Heart right ventricle (tissue), 16 donors: ENCODE measurements around the gene PDZD8. TPM values are rescaled to one million over a fixed set of nuclear protein-coding genes. Genes with fewer than 3 reads are reported as not detected.

Experiments
- ATAC-seq, 8 donors: fragments of 200-7000 bp; cut with Tn5 transposase; one replicate each; pipeline ENCODE4 v1.9.1; 2020; ENCODE audit warnings: mild to moderate bottlenecking in 8 of 8, moderate library complexity in 8 of 8, moderate number of reproducible peaks in 1 of 8
- DNase-seq, 2 donors: peaks; one replicate each; pipeline ENCODE4 v3.0.0-alpha.2; 2020
- H3K27ac ChIP-seq, 10 donors: fragments of 200-600 bp; sonication (generic) in 2 of 10; one replicate each; pipeline versions ENCODE4 v1.5.0 to v1.8.0; 2020 to 2022; ENCODE audit warnings: mild to moderate bottlenecking in 3 of 10
- H3K27me3 ChIP-seq, 7 donors: fragments of 200-600 bp; one replicate each; pipeline ENCODE4 v1.8.0; 2021 to 2022; ENCODE audit warnings: mild to moderate bottlenecking in 2 of 7
- H3K36me3 ChIP-seq, 9 donors: fragments of 200-600 bp; sonication (generic) in 1 of 9; one replicate each; pipeline versions ENCODE4 v1.5.0 to v1.8.0; 2020 to 2022; ENCODE audit warnings: mild to moderate bottlenecking in 2 of 9
- H3K4me1 ChIP-seq, 9 donors: fragments of 200-600 bp; sonication (generic) in 1 of 9; one replicate each; pipeline versions ENCODE4 v1.5.0 to v1.8.0; 2020 to 2022; ENCODE audit warnings: mild to moderate bottlenecking in 4 of 9
- H3K4me3 ChIP-seq, 10 donors: fragments of 200-600 bp; sonication (generic) in 2 of 10; one replicate each; pipeline versions ENCODE4 v1.5.0 to v1.8.0; 2020 to 2022; ENCODE audit warnings: mild to moderate bottlenecking in 7 of 10, moderate library complexity in 2 of 10
- H3K9me3 ChIP-seq, 11 donors: fragments of 200-600 bp in 10 of 11; sonication (generic) in 2 of 11; one replicate each; pipeline versions ENCODE4 v1.5.0 to v1.8.0; 2013 to 2022; ENCODE audit warnings: mild to moderate bottlenecking in 2 of 11, control low read depth in 1 of 11, moderate library complexity in 1 of 11
- WGBS, 2 donors: extraction: QIAGEN DNeasy Blood & Tissue Kit; methylation state at CpG; one replicate each; pipeline ENCODE4 v1.1.7; 2013; ENCODE audit warnings: inconsistent platforms in 1 of 2; 5-methylcytosine and 5-hydroxymethylcytosine counted together
- intact Hi-C, 10 donors: fragments of 100-400 bp; cut with DNase I; formaldehyde crosslinking; loops; one replicate each; pipeline versions ENCODE4 v1.11.1 to v1.14.2; 2022
- polyA plus RNA-seq, 2 donors: library from polyadenylated mRNA; stranded (reverse); fragments of 200-250 nt; gene quantifications; one replicate each; pipeline ENCODE4 v1.2.3, GENCODE V29; 2013
- total RNA-seq, 10 donors: library from RNA; stranded (reverse); fragmentation: NEBNext Ultra II Directional in 3 of 10; extraction: Animal tissue kit (Norgen Biotek cat#: 25700) in 3 of 10; gene quantifications; one replicate each; pipeline versions ENCODE4 v1.2.1 to v1.2.4, GENCODE V29; 2021 to 2023
- TF ChIP-seq, protein P1 (sequence below), 9 donors: fragments of 200-600 bp; sonication (generic) in 2 of 9; IDR thresholded peaks; one replicate each; pipeline versions ENCODE4 v1.5.0 to v1.8.0; 2021 to 2022; ENCODE audit warnings: antibody characterized with exemption in 9 of 9, mild to moderate bottlenecking in 5 of 9, moderate library complexity in 1 of 9
- donor health status: Arrhythmogenic right ventricular cardiomyopathy.
- donor health status: ischemic (EF 13 %, LVEDD 7.1; RV severe dilation, severe dysfunction).
- donor health status: healthy with polysubstance abuse.
- donor health status: DM: no; HTN: yes; CAD: no.
- donor health status: DM: no; HTN: no; CAD: no.
- donor health status: ischemic (EF 25% LVEDD 6.9; RV normal size, moderate dysfunction).
- donor health status: ischemic (EF 25% LVEDD 5.7; RV mildly dilated, moderate dysfunction).
- donor health status: healthy.
- donor health status: DM: yes; HTN: yes; CAD: no.
- donor health status: Ischemic cardiomyopathy.
- donor health status: ischemic (EF 35%, LVEDD 5.7; RV mildly dilated, moderate dysfunction).
- donor health status: nonischemic (EF 11% LVEDD 7.7; RV severe dilation, severe dysfunction).
- donor health status: DM: yes; HTN: yes; CAD: no.
- donor health status: PGD.
- donor health status: ischemic (EF 29% LVEDD 5.4; RV normal size, mild dysfunction).
- donor health status: nonischemic (EF 23%, LVEDD 6.1; RV moderate dilation, normal function).

The PDZD8 gene
- total and polyA plus RNA-seq, 12 donors: 2.0 to 31.3 (median 22.7) TPM

DNA sequence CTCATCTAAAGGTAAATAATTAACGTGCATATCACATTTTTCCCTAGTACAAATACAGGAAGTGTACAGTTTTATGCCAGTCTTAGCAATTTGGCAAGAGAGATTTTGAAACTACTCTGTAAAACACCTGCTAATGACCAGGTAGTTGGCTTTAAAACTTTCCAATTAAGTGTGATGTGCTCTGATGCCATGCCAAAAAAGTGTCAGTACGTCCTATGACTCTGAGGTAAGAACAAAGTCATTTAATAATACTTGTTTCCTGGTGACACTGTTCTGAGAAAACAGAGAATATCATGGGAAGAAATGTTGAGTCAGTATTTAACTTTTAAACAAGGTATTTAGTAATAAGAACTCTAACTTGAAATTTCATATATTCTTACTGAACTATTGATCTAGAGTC lies 9.6 kb downstream of the PDZD8 start:
- ATAC-seq: peak in 4 of 8 donors; percentile 20 to 70 (median 60)
- H3K36me3 ChIP-seq: no peaks in the 10 kb centered on the region
- WGBS, 2 donors: 33 to 40% methylated on average over 2 of the region's 2 CpGs
- H3K27ac ChIP-seq: no peak overlapping the region
- H3K27me3 ChIP-seq: no peaks in the 10 kb centered on the region
- no peaks in the 10 kb centered on the region for H3K9me3 ChIP-seq
- intact Hi-C loops: no loop called here
- peaks cover 0 to 79% (median 57%) of the 10 kb centered on the region in 9 donors for H3K4me1 ChIP-seq
- DNase-seq: no peak
- TF ChIP-seq, protein P1, sequence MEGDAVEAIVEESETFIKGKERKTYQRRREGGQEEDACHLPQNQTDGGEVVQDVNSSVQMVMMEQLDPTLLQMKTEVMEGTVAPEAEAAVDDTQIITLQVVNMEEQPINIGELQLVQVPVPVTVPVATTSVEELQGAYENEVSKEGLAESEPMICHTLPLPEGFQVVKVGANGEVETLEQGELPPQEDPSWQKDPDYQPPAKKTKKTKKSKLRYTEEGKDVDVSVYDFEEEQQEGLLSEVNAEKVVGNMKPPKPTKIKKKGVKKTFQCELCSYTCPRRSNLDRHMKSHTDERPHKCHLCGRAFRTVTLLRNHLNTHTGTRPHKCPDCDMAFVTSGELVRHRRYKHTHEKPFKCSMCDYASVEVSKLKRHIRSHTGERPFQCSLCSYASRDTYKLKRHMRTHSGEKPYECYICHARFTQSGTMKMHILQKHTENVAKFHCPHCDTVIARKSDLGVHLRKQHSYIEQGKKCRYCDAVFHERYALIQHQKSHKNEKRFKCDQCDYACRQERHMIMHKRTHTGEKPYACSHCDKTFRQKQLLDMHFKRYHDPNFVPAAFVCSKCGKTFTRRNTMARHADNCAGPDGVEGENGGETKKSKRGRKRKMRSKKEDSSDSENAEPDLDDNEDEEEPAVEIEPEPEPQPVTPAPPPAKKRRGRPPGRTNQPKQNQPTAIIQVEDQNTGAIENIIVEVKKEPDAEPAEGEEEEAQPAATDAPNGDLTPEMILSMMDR (IDR thresholded peaks at IDR 0.05): no peak
- no peak overlapping the region for H3K4me3 ChIP-seq

DNA sequence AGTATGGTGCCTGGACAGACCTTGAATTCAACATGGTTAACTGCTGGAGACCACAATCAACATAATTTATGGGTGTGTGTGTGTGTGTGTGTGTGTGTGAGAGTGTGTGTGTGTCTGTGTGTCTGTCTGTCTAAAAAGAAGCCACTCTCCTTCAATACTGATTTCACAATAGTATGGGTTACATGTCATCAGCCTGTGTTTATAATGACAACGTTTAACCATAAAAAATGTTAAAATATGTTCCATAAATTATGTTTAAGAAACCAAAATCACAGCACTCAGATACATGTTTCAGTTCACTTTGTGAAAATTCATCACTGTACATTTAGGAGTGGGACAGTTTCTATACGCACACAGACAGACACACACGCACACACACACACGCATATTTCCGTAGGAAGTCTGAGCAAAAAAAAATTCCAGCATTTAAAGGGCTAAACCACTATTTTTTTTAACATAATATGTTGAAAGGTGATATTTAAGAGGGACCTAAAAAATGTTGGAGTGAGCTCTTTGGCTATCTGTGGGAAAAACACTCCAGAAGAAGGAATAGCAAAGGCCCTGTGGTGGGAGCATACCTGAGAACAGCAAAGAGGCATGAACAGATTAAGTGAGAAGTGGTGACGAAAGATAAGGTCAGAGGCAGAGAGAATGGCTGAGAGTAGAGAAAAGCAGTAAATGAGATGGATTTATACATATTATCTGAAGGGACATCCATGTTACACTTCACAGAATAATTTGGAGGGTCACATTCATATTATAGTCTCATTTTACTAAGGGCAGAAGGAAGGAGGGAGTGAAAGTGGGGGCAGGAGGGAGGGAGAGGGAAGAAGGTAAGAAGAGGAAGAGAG lies 10.9 kb downstream of the PDZD8 start:
- 67 to 72% methylated on average over 6 of the region's 6 CpGs for WGBS, 2 donors
- Histone ChIP-seq H3K27ac (no peak overlapping the region), H3K36me3 (no peaks in the 10 kb centered on the region), H3K27me3 (no peaks in the 10 kb centered on the region), H3K4me1 (peaks cover 0 to 77% (median 44%) of the 10 kb centered on the region in 9 donors), H3K4me3 (no peak overlapping the region), H3K9me3 (no peaks in the 10 kb centered on the region)
- no peak for DNase-seq
- intact Hi-C loops: no loop called here
- no peak for ATAC-seq
- TF ChIP-seq, protein P1 (IDR thresholded peaks at IDR 0.05): no peak

DNA sequence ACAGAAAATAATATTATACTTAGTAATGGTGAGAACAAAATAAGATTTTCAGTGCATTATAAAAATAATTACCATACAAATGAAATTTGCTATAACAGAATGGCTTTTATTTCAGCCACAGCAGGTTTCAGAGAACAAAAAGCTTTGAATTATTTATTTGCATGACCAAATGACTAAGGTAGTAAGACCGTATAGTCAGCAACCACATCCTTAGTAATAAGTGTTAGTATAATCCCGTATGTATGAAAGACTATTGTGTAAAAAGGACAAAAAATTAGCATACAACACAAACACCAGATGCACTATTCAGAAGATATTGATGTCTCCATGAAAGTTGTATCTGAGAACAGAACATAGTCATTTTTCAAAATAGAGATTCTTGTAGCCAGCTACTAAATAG lies 12.2 kb downstream of the PDZD8 start:
- WGBS, 2 donors: 86 to 94% methylated on average over 2 of the region's 2 CpGs
- H3K4me1 ChIP-seq: peaks cover 0 to 73% (median 44%) of the 10 kb centered on the region in 9 donors
- intact Hi-C loops: no loop called here

DNA sequence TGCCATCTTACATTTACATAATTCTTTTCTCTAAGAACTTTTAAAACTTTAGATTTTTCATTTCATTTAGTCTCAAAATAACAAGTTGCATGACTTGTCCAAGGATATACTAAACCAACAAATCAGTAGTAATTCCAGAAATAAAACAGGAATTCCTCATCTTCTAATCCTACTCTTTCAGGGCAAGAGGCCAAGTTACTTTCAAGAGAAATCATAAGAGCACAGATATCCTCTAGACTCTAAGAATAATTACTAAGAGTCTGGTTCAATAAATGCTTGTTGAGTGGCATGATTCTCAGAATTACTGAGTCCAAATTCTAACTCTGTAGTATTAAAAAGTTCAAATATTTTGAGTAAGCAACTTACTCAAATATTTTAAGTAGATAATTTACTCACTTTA lies 12.9 kb downstream of the PDZD8 start:
- Histone ChIP-seq H3K4me1 (peaks cover 0 to 70% (median 39%) of the 10 kb centered on the region in 9 donors), H3K4me3 (no peak overlapping the region), H3K36me3 (no peaks in the 10 kb centered on the region), H3K9me3 (no peaks in the 10 kb centered on the region), H3K27me3 (no peaks in the 10 kb centered on the region), H3K27ac (no peak overlapping the region)
- DNase-seq (no peak), ATAC-seq (no peak)
- TF ChIP-seq, protein P1 (IDR thresholded peaks at IDR 0.05): no peak
- intact Hi-C loops: no loop called here

More for the DNA sequence above, 12.2 kb downstream of the PDZD8 start:
- no peaks in the 10 kb centered on the region for H3K27me3 ChIP-seq
- TF ChIP-seq, protein P1 (IDR thresholded peaks at IDR 0.05): no peak
- DNase-seq (no peak), ATAC-seq (no peak)
- H3K36me3 ChIP-seq: no peaks in the 10 kb centered on the region
- H3K4me3 ChIP-seq: no peak overlapping the region
- H3K9me3 ChIP-seq: no peaks in the 10 kb centered on the region
- no peak overlapping the region for H3K27ac ChIP-seq
